Muscle of back (tissue), 11 donors: Measurements from ENCODE around the gene TMUB1. TPM values are rescaled to one million over a fixed set of nuclear protein-coding genes. Genes with fewer than 3 reads are reported as not detected.
A peak's percentile ranks its signal among the peaks of the same experiment; 100 is the strongest.

Source experiments
- DNase-seq, 3 donors: peaks; one replicate each; pipeline versions ENCODE4 v3.0.0 to v3.0.0-alpha.2; 2013
- polyA plus RNA-seq, 10 donors: library from polyadenylated mRNA; unstranded; fragments of 120-200 nt; gene quantifications; one replicate each; pipeline ENCODE4 v1.2.1, GENCODE V29; 2013; ENCODE audit not compliant: insufficient read length in 10 of 10

Gene TMUB1
- polyA plus RNA-seq, 10 donors: 25.3 to 43.1 (median 29.8) TPM

GRCh38 chr7:151038951-151039849 lies 44.1 kb downstream of the TMUB1 start:
- peak in 2 of 3 donors; percentile 48 to 81 for DNase-seq

- DNase-seq: no peak
Measured at GRCh38 chr7:151035902-151036301, 47.4 kb downstream of the TMUB1 start.

- no peak for DNase-seq
Measured at GRCh38 chr7:151035026-151035717, 48.1 kb downstream of the TMUB1 start.

- DNase-seq: no peak
Measured at GRCh38 chr7:151034312-151035025, 48.8 kb downstream of the TMUB1 start.

GRCh38 chr7:151033864-151034249 lies 49.4 kb downstream of the TMUB1 start:
- DNase-seq: no peak

GRCh38 chr7:151032936-151033863 lies 50.1 kb downstream of the TMUB1 start:
- DNase-seq: no peak

Other genes with a start within 250 kb of the TMUB1 start
- gene AOC1, start 231.0 kb downstream of the TMUB1 start, polyA plus RNA-seq: under 1 TPM in 5 of 10 donors, not detected in 5; 0.09 to 0.78 (median 0.22) TPM
- gene KCNH2, start 105.2 kb downstream of the TMUB1 start, polyA plus RNA-seq: 10 to 100 TPM; 10.6 to 19.5 (median 16.0) TPM
- 1 to 10 TPM; 4.1 to 9.4 (median 6.6) TPM for gene NOS3, start 92.5 kb downstream of the TMUB1 start, polyA plus RNA-seq
- 1 to 10 TPM in 6 of 10 donors, under 1 TPM in 4; 0.45 to 2.0 (median 1.1) TPM for gene ATG9B, start 59.0 kb downstream of the TMUB1 start, polyA plus RNA-seq
- gene ABCB8, start 55.0 kb downstream of the TMUB1 start, polyA plus RNA-seq: 10 to 100 TPM; 12.9 to 34.9 (median 17.6) TPM
- 1 to 10 TPM; 2.1 to 6.4 (median 4.3) TPM for gene ASIC3, start 35.0 kb downstream of the TMUB1 start, polyA plus RNA-seq
- 10 to 100 TPM in 4 of 10 donors, 1 to 10 TPM in 6; 5.4 to 11.2 (median 9.4) TPM for gene CDK5, start 25.6 kb downstream of the TMUB1 start, polyA plus RNA-seq
- 10 to 100 TPM; 43.2 to 57.6 (median 53.7) TPM for gene SLC4A2, start 23.9 kb downstream of the TMUB1 start, polyA plus RNA-seq
- 10 to 100 TPM; 45.2 to 83.3 (median 64.0) TPM for gene FASTK, start 2.7 kb downstream of the TMUB1 start, polyA plus RNA-seq
- 10 to 100 TPM; 53.5 to 84.1 (median 67.8) TPM for gene AGAP3, start 3.0 kb upstream of the TMUB1 start, polyA plus RNA-seq
- 1 to 10 TPM in 6 of 10 donors, under 1 TPM in 4; 0.66 to 3.3 (median 1.3) TPM for gene GBX1, start 84.2 kb upstream of the TMUB1 start, polyA plus RNA-seq
- gene ASB10, start 103.8 kb upstream of the TMUB1 start, polyA plus RNA-seq: 1 to 10 TPM; 1.0 to 4.5 (median 3.0) TPM
- not detected for gene H2BK1, start 127.0 kb upstream of the TMUB1 start, polyA plus RNA-seq
- gene ABCF2, start 143.7 kb upstream of the TMUB1 start, polyA plus RNA-seq: 10 to 100 TPM; 13.2 to 23.8 (median 18.1) TPM
- 10 to 100 TPM; 16.6 to 29.8 (median 22.4) TPM for gene CHPF2, start 149.0 kb upstream of the TMUB1 start, polyA plus RNA-seq
- 100 to 1,000 TPM in 9 of 10 donors, 10 to 100 TPM in 1; 96.8 to 165 (median 135) TPM for gene SMARCD3, start 165.2 kb upstream of the TMUB1 start, polyA plus RNA-seq